Measurements from ENCODE around the gene HOXC9. TPM values are rescaled to one million over a fixed set of nuclear protein-coding genes. Genes with fewer than 3 reads are reported as not detected.

HOXC9 gene
- total RNA-seq, 1 experiment from 2014 or later: 11.3 TPM

- Histone ChIP-seq H3K9me2 (ENCODE audit: insufficient read depth) (no peaks in the 10 kb centered on the region), H3K4me3 (replicated peaks in 1 of 2; ENCODE audit: low read depth in 1 of 2, low read length in 2 of 2) (no peak overlapping the region), H4K20me1 (ENCODE audit: insufficient read depth) (no peaks in the 10 kb centered on the region), H2AFZ (ENCODE audit: low read depth, low read length, poor library complexity, severe bottlenecking) (no peak overlapping the region), H3K36me3 (ENCODE audit: control insufficient read depth in 1 of 2, insufficient read depth in 2 of 2, low read length in 2 of 2) (no peaks in the 10 kb centered on the region), H3K9me3 (ENCODE audit: control insufficient read depth in 1 of 2, insufficient read depth in 1 of 2, low read depth in 1 of 2, low read length in 2 of 2) (no peaks in the 10 kb centered on the region), H3K4me1 (ENCODE audit: control insufficient read depth in 1 of 2, insufficient read depth in 2 of 2, low read length in 2 of 2) (peaks cover 7 to 31% of the 10 kb centered on the region in 2 experiments), H3K79me2 (ENCODE audit: insufficient read depth, low read length) (no peaks in the 10 kb centered on the region), H3K27me3 (ENCODE audit: insufficient read depth, low read length) (no peaks in the 10 kb centered on the region), H3K4me2 (ENCODE audit: low read length) (no peak overlapping the region), H3K9ac (ENCODE audit: low read length) (no peak overlapping the region), H3K27ac (ENCODE audit: low read depth, low read length) (no peak overlapping the region)
- no TSS peak for BruUV-seq (replicated peaks)
- POLR2A ChIA-PET: no interaction called here
- ATAC-seq (no peak), DNase-seq (ENCODE audit: low read depth, low spot score) (no peak)
- CTCF ChIA-PET: interaction anchor here (0.7 to 2.4 kb wide), 2 partner anchors 20 to 151 kb away, joined by 3 to 5 read pairs; partner anchors contain the start of gene SMUG1
- RAD21 ChIA-PET (ENCODE audit: low non-redundant PET in 1 of 2, low total read pairs in 2 of 2, uncharacterized antibody in 2 of 2, unreplicated experiment in 2 of 2): no interaction called here
- intact Hi-C loops (cut with micrococcal nuclease): no loop called here
- TF ChIP-seq POLR2A (IDR thresholded peaks at IDR 0.05; ENCODE audit: borderline replicate concordance, extremely low read depth, insufficient read depth, insufficient read length) (no peak), REST (IDR thresholded peaks at IDR 0.05; ENCODE audit: low read depth) (no peak), MAX (IDR thresholded peaks at IDR 0.05) (no peak), ELF1 (IDR thresholded peaks at IDR 0.05; ENCODE audit: borderline replicate concordance, low read depth) (no peak), JUND (IDR thresholded peaks at IDR 0.05) (no peak), EZH2phosphoT487 (IDR thresholded peaks at IDR 0.05; ENCODE audit: borderline replicate concordance) (no peak), POLR2AphosphoS5 (IDR thresholded peaks at IDR 0.05; ENCODE audit: low read depth, low read length) (no peak), SRF (IDR thresholded peaks at IDR 0.05; ENCODE audit: low read depth) (no peak), ZNF274 (IDR thresholded peaks at IDR 0.05; ENCODE audit: low read depth, low read length) (no peak), EZH2 (IDR thresholded peaks at IDR 0.05) (no peak)
These were observed 37.7 kb downstream of the HOXC9 start for GRCh38 chr12:54037360-54038283.

Data from HCT116 (cell line).